Activated CD4-positive, alpha-beta T cell treated with anti-CD3 and anti-CD28 coated beads, Interleukin-2, amount 50 U/mL, for 1 hour (primary cell): ENCODE measurements around the gene LRBA.
"Not testable (repeated sequence)": the region's sequence is repeated elsewhere in the genome, so short reads cannot be mapped to it uniquely, and the experiment has no call there.

Experiments used
- DNase-seq: peaks from one replicate; pipeline ENCODE4 v3.0.0-alpha.2; 2020

The LRBA gene

GRCh38 chr4:150789864-150790263 lies 225.2 kb downstream of the LRBA start:
- no peak for DNase-seq

GRCh38 chr4:150784939-150785338 lies 230.1 kb downstream of the LRBA start:
- DNase-seq, result no peak

GRCh38 chr4:150784305-150784704 lies 230.8 kb downstream of the LRBA start:
- no peak for DNase-seq

GRCh38 chr4:150782921-150783320 lies 232.2 kb downstream of the LRBA start:
- DNase-seq, result no peak

- DNase-seq, result no peak
Observed at GRCh38 chr4:150782311-150782710, 232.8 kb downstream of the LRBA start.

GRCh38 chr4:150781191-150781590 lies 233.9 kb downstream of the LRBA start:
- DNase-seq, result no peak

- no peak for DNase-seq
Observed at GRCh38 chr4:150779707-150780106, 235.4 kb downstream of the LRBA start.

GRCh38 chr4:150773729-150774449 lies 241.2 kb downstream of the LRBA start:
- DNase-seq, result no peak

- DNase-seq, result no peak
Observed at GRCh38 chr4:150773032-150773431, 242.1 kb downstream of the LRBA start.

GRCh38 chr4:150771382-150771781 lies 243.7 kb downstream of the LRBA start:
- DNase-seq, result no peak

GRCh38 chr4:150769845-150770244 lies 245.2 kb downstream of the LRBA start:
- no peak for DNase-seq

- DNase-seq, result no peak
Observed at GRCh38 chr4:150769248-150769647, 245.8 kb downstream of the LRBA start.

GRCh38 chr4:150768497-150768896 lies 246.6 kb downstream of the LRBA start:
- no peak for DNase-seq

GRCh38 chr4:150765216-150765615 lies 249.9 kb downstream of the LRBA start:
- no peak for DNase-seq

- DNase-seq, result no peak
Observed at GRCh38 chr4:150751648-150752047, 263.4 kb downstream of the LRBA start.

- no peak for DNase-seq
Observed at GRCh38 chr4:150750824-150751223, 264.3 kb downstream of the LRBA start.

- no peak for DNase-seq
Observed at GRCh38 chr4:150746156-150746555, 268.9 kb downstream of the LRBA start.

- no peak for DNase-seq
Observed at GRCh38 chr4:150744570-150744969, 270.5 kb downstream of the LRBA start.

GRCh38 chr4:150743564-150744342 lies 271.3 kb downstream of the LRBA start:
- DNase-seq, result no peak

GRCh38 chr4:150742930-150743329 lies 272.2 kb downstream of the LRBA start:
- DNase-seq, result not testable (repeated sequence)

- DNase-seq, result no peak
Observed at GRCh38 chr4:150739591-150739990, 275.5 kb downstream of the LRBA start.

GRCh38 chr4:150725957-150726523 lies 289.0 kb downstream of the LRBA start:
- no peak for DNase-seq

GRCh38 chr4:150723727-150724411 lies 291.2 kb downstream of the LRBA start:
- DNase-seq, result no peak
